Astrocyte of the spinal cord (primary cell): Measurements from ENCODE around the gene CREBL2.

ENCODE experiments used
- DNase-seq: peaks from one replicate; pipeline ENCODE4 v3.0.0; 2011; ENCODE audit warnings: low read depth, low spot score
- H3K4me3 ChIP-seq: 2 replicates; pipeline ENCODE4 v1.5.1; 2011; ENCODE audit warnings: low read depth, mild to moderate bottlenecking, low read length, moderate library complexity
- in situ Hi-C: cut with HindIII; loops from 2 replicates; pipeline ENCODE4 v1.10.0; 2017; ENCODE audit warnings: low sequenced_read_pairs
- TF ChIP-seq, protein P1 (sequence below): IDR thresholded peaks from 2 replicates; pipeline ENCODE4 v1.5.1; 2012; ENCODE audit warnings: low read depth, mild to moderate bottlenecking, low read length, inconsistent platforms

Gene CREBL2

DNA sequence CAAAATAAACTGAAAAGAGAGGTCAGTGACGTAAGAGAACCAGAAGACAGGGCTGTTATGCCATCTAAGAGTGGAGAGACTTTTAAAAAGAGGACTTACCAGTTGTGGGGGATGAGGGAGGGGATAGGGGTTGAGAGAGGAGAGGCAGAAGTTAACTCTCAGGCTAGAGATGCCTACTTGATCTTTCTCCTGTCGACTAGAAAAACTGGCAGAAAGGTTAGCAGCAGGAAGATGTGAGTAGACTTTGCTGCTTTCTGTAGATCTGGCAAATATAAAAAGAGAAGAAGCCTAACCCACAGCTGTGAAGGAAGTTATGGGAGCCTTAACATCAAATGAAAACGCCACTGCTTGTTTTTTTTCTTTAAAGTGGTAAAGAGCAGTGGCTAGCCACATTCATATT lies 10.7 kb downstream of the CREBL2 start:
- no peak overlapping the region for H3K4me3 ChIP-seq
- in situ Hi-C loops: no loop called here
- TF ChIP-seq, protein P1, sequence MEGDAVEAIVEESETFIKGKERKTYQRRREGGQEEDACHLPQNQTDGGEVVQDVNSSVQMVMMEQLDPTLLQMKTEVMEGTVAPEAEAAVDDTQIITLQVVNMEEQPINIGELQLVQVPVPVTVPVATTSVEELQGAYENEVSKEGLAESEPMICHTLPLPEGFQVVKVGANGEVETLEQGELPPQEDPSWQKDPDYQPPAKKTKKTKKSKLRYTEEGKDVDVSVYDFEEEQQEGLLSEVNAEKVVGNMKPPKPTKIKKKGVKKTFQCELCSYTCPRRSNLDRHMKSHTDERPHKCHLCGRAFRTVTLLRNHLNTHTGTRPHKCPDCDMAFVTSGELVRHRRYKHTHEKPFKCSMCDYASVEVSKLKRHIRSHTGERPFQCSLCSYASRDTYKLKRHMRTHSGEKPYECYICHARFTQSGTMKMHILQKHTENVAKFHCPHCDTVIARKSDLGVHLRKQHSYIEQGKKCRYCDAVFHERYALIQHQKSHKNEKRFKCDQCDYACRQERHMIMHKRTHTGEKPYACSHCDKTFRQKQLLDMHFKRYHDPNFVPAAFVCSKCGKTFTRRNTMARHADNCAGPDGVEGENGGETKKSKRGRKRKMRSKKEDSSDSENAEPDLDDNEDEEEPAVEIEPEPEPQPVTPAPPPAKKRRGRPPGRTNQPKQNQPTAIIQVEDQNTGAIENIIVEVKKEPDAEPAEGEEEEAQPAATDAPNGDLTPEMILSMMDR: no peak
- no peak for DNase-seq

DNA sequence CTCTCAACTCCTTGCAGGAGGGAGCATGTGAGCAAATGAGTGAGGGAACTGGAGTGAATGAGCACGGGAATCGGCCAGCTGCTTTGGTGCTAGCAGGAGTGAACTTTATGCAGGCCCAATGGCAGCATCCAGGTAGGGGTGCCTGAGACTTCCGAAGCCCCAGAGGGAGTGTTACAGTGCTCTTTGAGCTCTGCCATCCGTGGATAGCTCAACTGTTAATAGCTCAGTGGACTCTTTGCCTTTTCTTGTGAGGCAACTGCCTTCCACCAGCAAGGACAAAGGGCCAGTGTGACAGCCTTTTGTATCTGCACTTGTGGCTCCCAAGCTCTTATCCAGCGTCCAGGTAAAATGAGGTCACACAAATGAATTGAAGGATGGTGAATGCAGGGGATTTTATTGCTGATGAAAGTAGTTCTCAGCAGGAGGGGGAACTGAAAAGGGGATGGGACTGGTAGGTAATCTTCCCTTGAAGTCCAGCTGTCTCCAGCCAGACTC lies 12.9 kb downstream of the CREBL2 start:
- TF ChIP-seq, protein P1: no peak
- H3K4me3 ChIP-seq: no peak overlapping the region
- in situ Hi-C loops: no loop called here
- DNase-seq: no peak

DNA sequence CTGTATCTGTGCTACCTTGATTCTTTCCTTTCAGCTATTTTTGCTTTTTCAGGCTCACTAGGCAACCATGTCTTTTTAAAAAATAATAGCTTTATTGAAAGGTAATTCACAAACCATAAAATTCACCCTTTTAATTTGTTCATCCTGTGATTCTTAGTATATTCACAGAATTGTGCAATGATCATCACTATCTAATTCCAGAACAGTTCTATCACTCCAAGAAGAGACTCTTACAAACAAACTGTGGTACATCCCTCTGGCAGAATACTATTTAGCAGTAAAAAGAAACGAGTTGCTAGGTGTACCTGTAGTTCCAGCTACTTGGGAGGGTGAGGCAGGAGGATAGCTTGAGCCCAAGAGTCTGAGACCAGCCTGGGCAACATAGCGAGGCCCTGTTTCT lies 14.8 kb downstream of the CREBL2 start:
- in situ Hi-C loops: no loop called here
- no peak for DNase-seq
- no peak overlapping the region for H3K4me3 ChIP-seq
- TF ChIP-seq, protein P1: no peak

DNA sequence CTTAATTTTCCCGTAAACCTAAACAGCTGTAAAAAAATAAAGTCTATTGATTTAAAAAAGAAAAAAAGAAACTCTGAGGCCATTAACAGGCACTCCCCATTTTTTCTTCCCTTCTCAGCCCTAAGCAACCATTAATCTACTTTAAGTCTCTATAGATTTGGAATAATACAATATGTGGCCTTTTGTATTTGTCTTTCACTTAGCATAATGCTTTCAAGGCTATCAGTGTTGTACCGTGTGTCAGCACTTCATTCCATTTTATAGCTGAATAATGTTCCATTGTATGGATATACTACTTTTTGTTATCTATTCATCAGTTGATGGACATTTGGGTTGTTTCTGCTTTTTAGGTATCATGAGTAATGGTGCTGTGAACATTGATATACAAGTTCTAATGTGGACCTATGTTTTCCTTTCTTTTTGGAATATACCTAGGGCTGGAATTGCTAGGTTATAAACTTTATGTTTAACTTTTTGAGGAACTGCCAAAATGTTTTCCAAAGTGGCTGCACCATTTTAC lies 15.7 kb downstream of the CREBL2 start:
- no peak overlapping the region for H3K4me3 ChIP-seq
- TF ChIP-seq, protein P1: no peak
- in situ Hi-C loops: no loop called here
- DNase-seq: no peak

DNA sequence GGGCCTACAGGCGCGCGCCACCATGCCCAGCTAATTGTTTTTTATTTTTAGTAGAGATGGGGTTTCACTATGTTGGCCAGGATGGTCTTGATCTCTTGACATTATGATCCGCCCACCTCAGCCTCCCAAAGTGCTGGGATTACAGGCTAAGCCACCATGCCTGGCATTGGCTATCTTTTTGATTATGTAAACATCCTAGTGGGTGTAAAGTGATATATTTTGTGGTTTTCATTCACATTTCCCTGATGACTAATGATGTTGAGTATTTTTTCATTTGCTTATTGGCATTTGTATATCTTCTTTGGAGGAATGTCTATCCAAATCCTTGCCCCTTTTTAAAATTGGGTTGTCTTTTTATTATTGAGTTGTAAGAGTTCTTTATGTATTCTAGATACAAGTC lies 16.3 kb downstream of the CREBL2 start:
- H3K4me3 ChIP-seq: no peak overlapping the region
- in situ Hi-C loops: no loop called here
- DNase-seq: no peak
- TF ChIP-seq, protein P1: no peak

DNA sequence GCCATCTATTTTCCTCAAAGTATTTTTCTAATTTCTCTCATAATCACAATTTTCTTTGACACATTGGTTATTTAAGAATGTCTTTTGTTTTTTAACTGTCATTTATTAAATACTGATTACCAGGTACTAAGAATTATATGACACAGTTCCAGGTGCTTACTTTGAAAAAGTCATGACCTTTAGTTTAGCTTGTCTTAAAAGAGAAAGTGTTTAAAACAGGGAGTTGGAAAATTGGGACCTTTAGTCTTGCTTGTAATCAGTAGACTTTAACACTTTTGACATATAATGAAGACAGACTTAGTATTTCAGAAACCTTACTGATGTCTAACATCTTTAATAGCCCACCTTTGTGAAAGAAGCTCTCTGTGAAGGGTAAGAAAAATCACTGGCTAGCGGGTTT lies 19.2 kb downstream of the CREBL2 start:
- in situ Hi-C loops: no loop called here
- TF ChIP-seq, protein P1: no peak
- H3K4me3 ChIP-seq: no peak overlapping the region
- DNase-seq: no peak

DNA sequence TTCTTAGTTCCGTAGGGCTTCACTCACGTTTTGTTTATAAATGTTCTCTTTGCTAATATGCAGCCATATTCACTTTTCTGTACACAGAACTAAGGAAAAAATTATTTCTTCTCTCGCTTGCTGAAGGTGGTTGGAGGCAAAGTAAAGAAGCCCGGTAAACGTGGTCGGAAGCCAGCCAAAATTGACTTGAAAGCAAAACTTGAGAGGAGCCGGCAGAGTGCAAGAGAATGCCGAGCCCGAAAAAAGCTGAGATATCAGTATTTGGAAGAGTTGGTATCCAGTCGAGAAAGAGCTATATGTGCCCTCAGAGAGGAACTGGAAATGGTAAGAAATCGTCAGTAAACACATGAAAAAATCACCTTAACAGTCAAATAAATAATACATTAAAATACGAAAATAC lies 24.0 kb downstream of the CREBL2 start:
- H3K4me3 ChIP-seq: no peak overlapping the region
- in situ Hi-C loops: no loop called here
- TF ChIP-seq, protein P1: no peak
- DNase-seq: no peak
